Measurements from ENCODE around the gene FAU. TPM values are rescaled to one million over a fixed set of nuclear protein-coding genes. Genes with fewer than 3 reads are reported as not detected.

Gene FAU
- total and polyA plus RNA-seq, 9 of the 15 experiments (the other 6 are each of a cell fraction or from before 2014, with no cell fraction given) = 433 to 1,827 (median 942) TPM

GRCh38 chr11:65111744-65112545, 10.0 kb downstream of the FAU start, which contains the start of gene TM7SF2 (continued):
- TF ChIP-seq THAP7 (CRISPR knock-in tag; IDR thresholded peaks at IDR 0.05) = peak; percentile 74; the same call in 1 of the 2 replicates
- peak; percentile 55; the same call in 1 of the 2 replicates for TF ChIP-seq ZBTB26 (CRISPR knock-in tag; IDR thresholded peaks at IDR 0.05)
- TF ChIP-seq, protein P1, sequence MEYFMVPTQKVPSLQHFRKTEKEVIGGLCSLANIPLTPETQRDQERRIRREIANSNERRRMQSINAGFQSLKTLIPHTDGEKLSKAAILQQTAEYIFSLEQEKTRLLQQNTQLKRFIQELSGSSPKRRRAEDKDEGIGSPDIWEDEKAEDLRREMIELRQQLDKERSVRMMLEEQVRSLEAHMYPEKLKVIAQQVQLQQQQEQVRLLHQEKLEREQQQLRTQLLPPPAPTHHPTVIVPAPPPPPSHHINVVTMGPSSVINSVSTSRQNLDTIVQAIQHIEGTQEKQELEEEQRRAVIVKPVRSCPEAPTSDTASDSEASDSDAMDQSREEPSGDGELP (CRISPR knock-in tag; IDR thresholded peaks at IDR 0.05; ENCODE audit: borderline replicate concordance) = peak; percentile 58; the same call in 1 of the 2 replicates
- no peak for TF ChIP-seq CHAMP1 (IDR thresholded peaks at IDR 0.05)
- TF ChIP-seq ZKSCAN1 (IDR thresholded peaks at IDR 0.05; ENCODE audit: low read depth, low read length) = no peak
- TF ChIP-seq, protein P2, sequence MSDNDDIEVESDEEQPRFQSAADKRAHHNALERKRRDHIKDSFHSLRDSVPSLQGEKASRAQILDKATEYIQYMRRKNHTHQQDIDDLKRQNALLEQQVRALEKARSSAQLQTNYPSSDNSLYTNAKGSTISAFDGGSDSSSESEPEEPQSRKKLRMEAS (CRISPR knock-in tag; IDR thresholded peaks at IDR 0.05) = no peak; the same call in 1 of the 2 replicates
- TF ChIP-seq SREBF1 (IDR thresholded peaks at IDR 0.05; ENCODE audit: borderline replicate concordance, low read depth, low read length) = no peak; the same call in 1 of the 2 replicates
- no peak for TF ChIP-seq MCM2 (IDR thresholded peaks at IDR 0.05; ENCODE audit: low read depth)
- no peak for TF ChIP-seq ZNF707 (CRISPR knock-in tag; conservative IDR thresholded peaks at IDR 0.05)
- TF ChIP-seq ELF2 (CRISPR knock-in tag; IDR thresholded peaks at IDR 0.05) = no peak
- no peak for TF ChIP-seq PHB2 (IDR thresholded peaks at IDR 0.05; ENCODE audit: low read depth)
- no peak for TF ChIP-seq DNMT1 (IDR thresholded peaks at IDR 0.05)
- no peak for TF ChIP-seq GTF2F1 (IDR thresholded peaks at IDR 0.05; ENCODE audit: low read depth, low read length)
- no peak for TF ChIP-seq SMARCA4 (IDR thresholded peaks at IDR 0.05)
- TF ChIP-seq FOS (IDR thresholded peaks at IDR 0.05; ENCODE audit: extremely low read depth, insufficient read length) = peak; percentile 70
- no peak for TF ChIP-seq U2AF2 (optimal IDR thresholded peaks at IDR 0.05; ENCODE audit: low read depth, low read length)
- no peak; the same call in 1 of the 2 replicates for TF ChIP-seq ZNF780A (CRISPR knock-in tag; IDR thresholded peaks at IDR 0.05)
- no peak for TF ChIP-seq JUNB (CRISPR knock-in tag; conservative IDR thresholded peaks at IDR 0.05)
- no peak for TF ChIP-seq ZNF584 (CRISPR knock-in tag; IDR thresholded peaks at IDR 0.05; ENCODE audit: low read depth)
- TF ChIP-seq SAFB2 (IDR thresholded peaks at IDR 0.05; ENCODE audit: borderline replicate concordance, low read depth, low read length, severe bottlenecking) = no peak
- TF ChIP-seq SP2 (IDR thresholded peaks at IDR 0.05; ENCODE audit: extremely low read depth, low read depth, low read length, poor library complexity, severe bottlenecking) = no peak
- no peak for TF ChIP-seq ZC3H8 (IDR thresholded peaks at IDR 0.05)
- peak; percentile 83 for TF ChIP-seq POLR2B (IDR thresholded peaks at IDR 0.05; ENCODE audit: low read depth, partially characterized antibody)
- no peak for TF ChIP-seq XRCC3 (IDR thresholded peaks at IDR 0.05)
- no peak for TF ChIP-seq TGIF2 (CRISPR knock-in tag; IDR thresholded peaks at IDR 0.05)
